ENCODE data around the gene FUZ.

- TF ChIP-seq ATF2 (IDR thresholded peaks at IDR 0.05; ENCODE audit: low read length) (no peak), EP300 (IDR thresholded peaks at IDR 0.05; ENCODE audit: borderline replicate concordance in 1 of 2, low read depth in 2 of 2, low read length in 2 of 2) (no peak), POLR2AphosphoS5 (IDR thresholded peaks at IDR 0.05; ENCODE audit: low read depth, low read length) (no peak), SUZ12 (IDR thresholded peaks at IDR 0.05; ENCODE audit: low read length) (no peak)
Measured at GRCh38 chr19:49787746-49788145, 25.3 kb downstream of the FUZ start.

All from H1 (cell line).